ENCODE data around the gene CHSY1. TPM values are rescaled to one million over a fixed set of nuclear protein-coding genes. Genes with fewer than 3 reads are reported as not detected.

Gene CHSY1
- total RNA-seq, 3 donors from 2014 or later = 7.7 to 15.5 (median 12.6) TPM

- intact Hi-C loops (cut with DNase I, micrococcal nuclease) = no loop called here
- Histone ChIP-seq H3K4me3 (no peak overlapping the region), H3K9me3 (no peaks in the 10 kb centered on the region), H3K4me1 (ENCODE audit: low read depth) (peaks cover 12% of the 10 kb centered on the region), H3K36me3 (ENCODE audit: low read depth) (no peaks in the 10 kb centered on the region)
- no peak for TF ChIP-seq CTCF (IDR thresholded peaks at IDR 0.05)
- ATAC-seq (no peak), DNase-seq (no peak)
These were observed 79.3 kb downstream of the CHSY1 start for GRCh38 chr15:101172501-101173071.

GRCh38 chr15:101171954-101172353 is 79.9 kb downstream of the CHSY1 start:
- Histone ChIP-seq H3K36me3 (ENCODE audit: low read depth) (no peaks in the 10 kb centered on the region), H3K4me3 (no peak overlapping the region), H3K4me1 (ENCODE audit: low read depth) (peaks cover 15% of the 10 kb centered on the region), H3K9me3 (peaks cover 2% of the 10 kb centered on the region)
- no peak for DNase-seq
- ATAC-seq = no peak
- TF ChIP-seq CTCF (IDR thresholded peaks at IDR 0.05) = no peak
- intact Hi-C loops (cut with DNase I, micrococcal nuclease) = no loop called here

GRCh38 chr15:101170568-101171350 is 81.1 kb downstream of the CHSY1 start:
- no peak for ATAC-seq
- intact Hi-C loops (cut with DNase I, micrococcal nuclease) = no loop called here

GRCh38 chr15:101169495-101170071 is 82.3 kb downstream of the CHSY1 start:
- ATAC-seq (no peak), DNase-seq (no peak)
- peaks cover 15% of the 10 kb centered on the region for H3K4me1 ChIP-seq (ENCODE audit: low read depth)
- peaks cover 24% of the 10 kb centered on the region for H3K9me3 ChIP-seq
- no peaks in the 10 kb centered on the region for H3K36me3 ChIP-seq (ENCODE audit: low read depth)
- TF ChIP-seq CTCF (IDR thresholded peaks at IDR 0.05) = no peak
- intact Hi-C loops (cut with DNase I, micrococcal nuclease) = no loop called here
- H3K4me3 ChIP-seq = no peak overlapping the region

More at GRCh38 chr15:101170568-101171350, 81.1 kb downstream of the CHSY1 start:
- TF ChIP-seq CTCF (IDR thresholded peaks at IDR 0.05) = no peak
- no peaks in the 10 kb centered on the region for H3K36me3 ChIP-seq (ENCODE audit: low read depth)
- DNase-seq = no peak
- peaks cover 12% of the 10 kb centered on the region for H3K9me3 ChIP-seq
- H3K4me3 ChIP-seq = no peak overlapping the region
- H3K4me1 ChIP-seq (ENCODE audit: low read depth) = peaks cover 15% of the 10 kb centered on the region

GRCh38 chr15:101168898-101169494 is 82.9 kb downstream of the CHSY1 start:
- ATAC-seq (no peak), DNase-seq (no peak)
- Histone ChIP-seq H3K36me3 (ENCODE audit: low read depth) (no peaks in the 10 kb centered on the region), H3K4me3 (no peak overlapping the region), H3K4me1 (ENCODE audit: low read depth) (peaks cover 15% of the 10 kb centered on the region), H3K9me3 (peaks cover 30% of the 10 kb centered on the region)
- intact Hi-C loops (cut with DNase I, micrococcal nuclease) = no loop called here
- no peak for TF ChIP-seq CTCF (IDR thresholded peaks at IDR 0.05)
